AG10803 (cell line): Measurements from ENCODE around the gene FLNA.

Source experiments
- DNase-seq: peaks from one replicate; pipeline ENCODE4 v3.0.0; 2010; ENCODE audit warnings: low read depth
- H3K4me3 ChIP-seq: 2 replicates; pipeline ENCODE4 v1.5.1; 2011; ENCODE audit warnings: mild to moderate bottlenecking, low read length, control low read depth
- TF ChIP-seq, protein P1 (sequence below): conservative IDR thresholded peaks from 2 replicates; pipeline ENCODE4 v1.5.1; 2011; ENCODE audit warnings: mild to moderate bottlenecking, low read length, control low read depth, inconsistent platforms

The FLNA gene

DNA sequence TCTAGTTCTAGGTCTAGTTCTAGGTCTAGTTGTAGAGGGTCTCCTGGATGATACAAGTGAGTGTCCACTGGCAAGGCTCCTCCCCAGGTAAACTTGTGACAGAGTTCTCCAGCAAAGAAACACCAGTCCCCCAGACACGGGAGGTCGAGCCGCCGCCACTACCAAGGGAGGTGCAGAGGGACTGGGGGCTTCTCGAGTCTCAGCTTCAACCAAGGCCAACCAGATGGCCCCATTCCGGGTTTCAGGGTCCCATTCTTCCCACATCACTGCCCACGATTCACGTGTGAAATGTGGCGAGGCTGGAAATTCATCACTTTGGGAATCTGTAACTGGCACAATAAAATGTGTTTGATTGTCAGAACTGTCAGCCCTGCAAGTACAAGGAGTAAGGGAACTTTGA, 41.3 kb downstream of the FLNA start:
- DNase-seq, result no peak
- TF ChIP-seq, protein P1, sequence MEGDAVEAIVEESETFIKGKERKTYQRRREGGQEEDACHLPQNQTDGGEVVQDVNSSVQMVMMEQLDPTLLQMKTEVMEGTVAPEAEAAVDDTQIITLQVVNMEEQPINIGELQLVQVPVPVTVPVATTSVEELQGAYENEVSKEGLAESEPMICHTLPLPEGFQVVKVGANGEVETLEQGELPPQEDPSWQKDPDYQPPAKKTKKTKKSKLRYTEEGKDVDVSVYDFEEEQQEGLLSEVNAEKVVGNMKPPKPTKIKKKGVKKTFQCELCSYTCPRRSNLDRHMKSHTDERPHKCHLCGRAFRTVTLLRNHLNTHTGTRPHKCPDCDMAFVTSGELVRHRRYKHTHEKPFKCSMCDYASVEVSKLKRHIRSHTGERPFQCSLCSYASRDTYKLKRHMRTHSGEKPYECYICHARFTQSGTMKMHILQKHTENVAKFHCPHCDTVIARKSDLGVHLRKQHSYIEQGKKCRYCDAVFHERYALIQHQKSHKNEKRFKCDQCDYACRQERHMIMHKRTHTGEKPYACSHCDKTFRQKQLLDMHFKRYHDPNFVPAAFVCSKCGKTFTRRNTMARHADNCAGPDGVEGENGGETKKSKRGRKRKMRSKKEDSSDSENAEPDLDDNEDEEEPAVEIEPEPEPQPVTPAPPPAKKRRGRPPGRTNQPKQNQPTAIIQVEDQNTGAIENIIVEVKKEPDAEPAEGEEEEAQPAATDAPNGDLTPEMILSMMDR, result no peak
- H3K4me3 ChIP-seq, result no peak overlapping the region

DNA sequence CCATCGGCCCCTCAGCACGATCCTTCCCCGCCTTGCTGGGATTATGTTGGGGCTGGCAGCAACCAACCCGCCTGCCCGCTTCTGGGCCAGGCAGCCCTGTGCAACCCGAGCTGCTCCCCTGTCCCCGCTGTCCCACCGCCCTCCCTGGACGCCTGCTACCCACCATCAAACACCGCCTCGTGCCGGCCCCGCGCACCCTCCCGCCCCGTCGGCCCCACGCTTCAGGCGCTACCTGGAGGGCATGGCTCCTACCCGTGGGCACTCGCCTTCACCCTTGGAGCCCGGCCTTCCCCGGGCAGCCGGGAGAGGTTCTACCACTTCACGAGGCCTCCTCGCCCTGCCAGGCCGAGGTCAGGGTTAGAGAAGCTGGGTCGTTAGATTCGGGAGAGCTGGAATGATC, 41.9 kb downstream of the FLNA start:
- TF ChIP-seq, protein P1, result no peak
- no peak for DNase-seq
- H3K4me3 ChIP-seq, result no peak overlapping the region

- DNase-seq, result no peak
Measured at GRCh38 chrX:154329294-154329693, 45.1 kb downstream of the FLNA start.

GRCh38 chrX:154328646-154329045, 45.8 kb downstream of the FLNA start:
- TF ChIP-seq, protein P1, result no peak
- DNase-seq, result no peak
- no peak overlapping the region for H3K4me3 ChIP-seq

More at GRCh38 chrX:154329294-154329693, 45.1 kb downstream of the FLNA start:
- TF ChIP-seq, protein P1, result no peak
- no peak overlapping the region for H3K4me3 ChIP-seq

GRCh38 chrX:154327038-154327820, 47.2 kb downstream of the FLNA start:
- peak; percentile 74 for DNase-seq
- TF ChIP-seq, protein P1, result no peak
- H3K4me3 ChIP-seq, result no peak overlapping the region

- no peak overlapping the region for H3K4me3 ChIP-seq
- TF ChIP-seq, protein P1, result no peak
- no peak for DNase-seq
Measured at GRCh38 chrX:154325541-154325940, 48.9 kb downstream of the FLNA start.

DNA sequence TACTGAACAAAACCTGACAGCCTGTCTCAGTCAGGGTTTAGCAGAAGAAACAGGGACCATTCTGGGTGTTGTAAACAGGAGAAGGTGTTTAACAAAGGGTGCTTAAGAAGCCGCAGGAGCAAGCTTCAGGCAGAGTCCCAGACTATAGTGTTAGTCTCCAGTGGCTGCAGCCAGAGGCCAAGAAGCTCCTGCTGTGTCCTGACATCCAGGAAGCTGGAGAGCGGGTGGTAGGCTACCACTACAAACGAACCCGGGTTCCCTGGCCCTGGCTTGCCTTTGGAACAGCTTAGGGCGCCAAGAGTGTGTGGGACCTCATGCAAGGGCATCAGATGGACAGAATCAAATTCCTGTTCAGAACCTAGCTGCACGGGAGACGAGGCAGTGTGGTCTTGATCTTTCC, 50.9 kb downstream of the FLNA start:
- no peak for DNase-seq
- H3K4me3 ChIP-seq, result no peak overlapping the region
- TF ChIP-seq, protein P1, result no peak
